Fibroblast of mammary gland (primary cell): Measurements from ENCODE around the gene STXBP6.
A peak's percentile ranks its signal among the peaks of the same experiment; 100 is the strongest.

Experiments
- DNase-seq: peaks from one replicate; pipeline ENCODE4 v3.0.0-alpha.2; 2010; ENCODE audit warnings: low read depth
- H3K4me3 ChIP-seq: 2 replicates; pipeline ENCODE4 v1.5.1; 2011; ENCODE audit warnings: low read depth, mild to moderate bottlenecking, low read length, moderate library complexity; ENCODE audit not compliant: control insufficient read depth
- TF ChIP-seq, protein P1 (sequence below): conservative IDR thresholded peaks from 2 replicates; pipeline ENCODE4 v1.5.1; 2011; ENCODE audit warnings: low read depth, low read length, inconsistent platforms; ENCODE audit not compliant: control insufficient read depth, insufficient read depth

Gene STXBP6

DNA sequence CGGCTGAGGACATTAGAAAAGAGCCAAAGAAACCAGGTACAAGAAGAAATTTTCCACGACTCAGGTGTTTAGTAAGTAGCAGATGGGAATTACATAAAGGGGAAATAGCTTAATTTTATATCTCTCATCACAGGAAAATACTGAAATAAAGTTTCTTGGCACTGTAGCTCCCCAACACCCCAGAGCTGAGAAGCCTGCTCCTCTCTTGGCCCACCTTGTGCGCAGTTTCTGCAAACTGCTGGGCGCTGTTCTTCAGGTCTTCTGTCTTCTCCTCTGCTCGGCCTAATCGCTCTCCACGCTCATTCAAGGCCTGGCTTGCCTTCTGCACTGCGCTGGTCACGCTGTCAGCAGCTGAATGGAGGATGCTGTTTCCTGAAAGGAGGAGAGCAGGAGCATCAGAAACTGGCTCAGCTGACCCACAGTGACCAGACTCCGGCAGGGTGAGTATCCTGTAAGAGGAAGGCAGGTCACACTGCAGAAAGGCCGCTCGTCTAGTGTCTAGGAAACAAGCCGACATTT, 231.1 kb downstream of the STXBP6 start:
- DNase-seq = no peak
- TF ChIP-seq, protein P1, sequence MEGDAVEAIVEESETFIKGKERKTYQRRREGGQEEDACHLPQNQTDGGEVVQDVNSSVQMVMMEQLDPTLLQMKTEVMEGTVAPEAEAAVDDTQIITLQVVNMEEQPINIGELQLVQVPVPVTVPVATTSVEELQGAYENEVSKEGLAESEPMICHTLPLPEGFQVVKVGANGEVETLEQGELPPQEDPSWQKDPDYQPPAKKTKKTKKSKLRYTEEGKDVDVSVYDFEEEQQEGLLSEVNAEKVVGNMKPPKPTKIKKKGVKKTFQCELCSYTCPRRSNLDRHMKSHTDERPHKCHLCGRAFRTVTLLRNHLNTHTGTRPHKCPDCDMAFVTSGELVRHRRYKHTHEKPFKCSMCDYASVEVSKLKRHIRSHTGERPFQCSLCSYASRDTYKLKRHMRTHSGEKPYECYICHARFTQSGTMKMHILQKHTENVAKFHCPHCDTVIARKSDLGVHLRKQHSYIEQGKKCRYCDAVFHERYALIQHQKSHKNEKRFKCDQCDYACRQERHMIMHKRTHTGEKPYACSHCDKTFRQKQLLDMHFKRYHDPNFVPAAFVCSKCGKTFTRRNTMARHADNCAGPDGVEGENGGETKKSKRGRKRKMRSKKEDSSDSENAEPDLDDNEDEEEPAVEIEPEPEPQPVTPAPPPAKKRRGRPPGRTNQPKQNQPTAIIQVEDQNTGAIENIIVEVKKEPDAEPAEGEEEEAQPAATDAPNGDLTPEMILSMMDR = no peak
- H3K4me3 ChIP-seq = no peak overlapping the region

DNA sequence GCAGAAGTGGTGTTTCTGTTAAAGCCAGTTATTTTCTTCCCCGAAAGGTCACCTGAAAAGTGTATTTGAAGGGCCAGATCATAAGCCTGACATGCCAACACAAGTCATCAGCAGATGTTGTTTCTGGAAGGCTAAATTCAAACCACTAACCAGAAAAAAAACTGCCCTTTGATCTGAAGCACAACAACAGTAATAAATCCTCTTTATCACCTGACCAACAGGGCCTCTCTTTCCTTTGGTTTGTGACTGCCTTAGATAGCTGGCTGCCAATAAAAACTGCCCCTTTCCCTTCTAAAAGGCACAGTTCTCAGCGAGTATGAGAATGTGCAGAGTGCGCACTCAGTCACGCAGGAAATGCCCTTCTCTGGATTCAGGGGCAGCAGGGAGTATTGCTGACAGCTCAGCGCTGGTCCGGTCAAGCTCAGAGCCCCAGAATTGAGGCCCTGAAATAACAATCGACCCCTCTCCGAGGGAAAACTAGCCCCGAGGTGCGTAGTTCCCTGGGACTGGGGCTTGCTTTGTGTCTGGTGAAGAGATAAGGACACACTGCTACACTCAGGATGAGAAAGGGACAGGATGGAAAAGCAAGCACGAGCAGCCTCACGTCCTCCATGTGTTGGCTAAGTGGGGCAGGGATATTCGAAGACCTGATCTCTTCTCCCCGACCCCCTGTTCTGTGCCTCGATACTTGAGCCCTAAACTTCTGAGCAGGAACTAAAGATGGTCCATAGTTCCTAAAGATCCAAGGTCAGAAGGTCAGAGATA, 231.7 kb downstream of the STXBP6 start:
- H3K4me3 ChIP-seq = no peak overlapping the region
- TF ChIP-seq, protein P1 = no peak
- no peak for DNase-seq

DNA sequence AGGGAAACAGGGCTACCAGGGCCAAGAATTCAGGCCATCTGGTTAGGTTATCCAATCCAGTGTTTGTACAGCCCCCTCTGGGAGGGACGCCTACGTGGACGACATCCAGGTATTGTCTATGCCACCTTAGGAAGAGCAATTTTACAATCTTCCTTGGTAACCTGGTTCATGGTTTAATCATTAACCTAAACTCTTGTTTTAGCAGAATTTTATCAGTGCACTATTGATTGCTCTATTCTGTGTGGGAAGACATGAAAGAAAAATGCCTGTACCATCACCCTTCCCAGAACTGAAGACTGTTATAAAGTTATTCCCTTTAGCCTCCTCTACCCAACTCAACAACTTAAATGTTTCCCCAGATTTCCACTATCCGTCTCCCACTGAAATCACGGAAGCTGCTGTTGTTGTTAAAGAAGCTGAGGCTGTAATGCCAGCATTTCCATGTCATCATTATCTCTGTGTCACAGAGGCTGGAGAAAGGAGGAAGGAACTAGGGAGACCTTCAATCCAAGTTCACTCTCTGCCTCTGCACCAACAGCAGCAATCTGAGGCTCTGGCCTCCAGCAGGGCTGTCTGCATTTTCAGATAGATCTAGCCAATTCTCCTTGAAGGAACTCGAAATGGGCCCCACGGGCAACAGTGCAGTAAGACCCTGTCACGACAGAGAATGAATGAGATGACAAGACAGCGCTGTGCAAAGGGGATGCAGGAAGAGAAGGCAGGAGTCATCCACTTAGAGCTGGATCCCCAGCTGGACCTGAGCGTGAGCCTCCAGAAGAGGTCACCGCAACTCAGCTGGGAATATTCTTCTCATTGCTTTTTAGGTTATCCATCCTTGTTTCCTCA, 232.5 kb downstream of the STXBP6 start:
- TF ChIP-seq, protein P1 = peak; percentile 34
- DNase-seq = peak; percentile 46
- no peak overlapping the region for H3K4me3 ChIP-seq

DNA sequence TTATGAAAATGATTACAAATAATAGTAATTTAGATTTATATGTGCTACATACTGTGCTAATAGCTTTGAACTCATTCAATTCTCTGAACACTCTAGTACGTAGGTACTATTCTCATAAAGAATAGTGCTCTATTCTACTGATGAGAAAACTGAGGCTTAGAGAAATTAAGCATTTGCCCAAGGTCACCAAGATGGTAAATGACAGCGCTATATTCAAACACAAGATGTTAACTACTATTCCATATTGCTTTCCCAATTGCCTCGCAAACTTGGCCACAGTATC, 233.1 kb downstream of the STXBP6 start:
- H3K4me3 ChIP-seq = no peak overlapping the region
- DNase-seq = no peak

DNA sequence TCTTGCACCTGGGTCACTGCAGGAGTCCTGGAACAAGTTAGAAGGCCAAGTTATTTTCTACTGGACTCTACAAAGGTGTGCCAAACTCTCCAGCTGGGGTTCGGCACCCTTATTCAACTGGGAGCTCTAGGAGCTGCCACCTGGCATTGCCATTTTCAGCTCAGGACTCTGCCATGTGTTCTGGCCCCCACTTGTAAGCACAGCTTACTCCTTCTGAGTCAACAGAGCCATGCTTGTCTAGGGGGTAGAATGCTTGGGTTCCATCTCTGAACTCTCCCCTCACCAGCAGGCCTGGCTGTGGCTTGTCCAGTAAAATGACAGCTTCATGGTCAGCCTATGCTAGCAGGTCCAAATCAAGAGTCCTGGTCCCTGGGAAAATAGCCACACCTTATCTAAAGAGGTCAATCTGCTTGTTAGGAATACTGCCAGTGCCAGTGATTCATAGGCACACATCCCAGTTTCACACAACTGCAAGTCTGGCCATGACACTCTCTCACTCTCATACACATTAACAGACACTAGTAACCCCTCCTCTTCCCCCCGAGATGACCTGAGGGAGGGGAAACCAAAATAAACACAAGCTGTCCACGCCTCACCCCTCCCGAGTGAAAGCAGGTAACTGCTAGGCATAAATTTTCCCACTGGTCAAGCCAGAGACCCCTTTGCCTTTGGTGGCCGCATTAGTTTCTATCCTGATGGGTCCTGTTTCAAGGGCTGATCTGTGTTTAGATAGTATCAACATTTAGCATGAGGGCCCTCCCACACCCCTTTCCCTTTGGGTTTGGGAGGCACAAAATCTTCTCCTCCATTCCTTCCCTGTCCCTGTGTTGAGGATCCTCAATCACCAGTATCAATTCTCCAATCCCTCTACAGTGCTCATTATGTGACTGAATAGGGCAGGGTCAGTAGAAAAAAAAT, 233.7 kb downstream of the STXBP6 start:
- DNase-seq = peak; percentile 34
- TF ChIP-seq, protein P1 = no peak
- H3K4me3 ChIP-seq = no peak overlapping the region

More for the DNA sequence above, 233.1 kb downstream of the STXBP6 start:
- TF ChIP-seq, protein P1 = no peak

DNA sequence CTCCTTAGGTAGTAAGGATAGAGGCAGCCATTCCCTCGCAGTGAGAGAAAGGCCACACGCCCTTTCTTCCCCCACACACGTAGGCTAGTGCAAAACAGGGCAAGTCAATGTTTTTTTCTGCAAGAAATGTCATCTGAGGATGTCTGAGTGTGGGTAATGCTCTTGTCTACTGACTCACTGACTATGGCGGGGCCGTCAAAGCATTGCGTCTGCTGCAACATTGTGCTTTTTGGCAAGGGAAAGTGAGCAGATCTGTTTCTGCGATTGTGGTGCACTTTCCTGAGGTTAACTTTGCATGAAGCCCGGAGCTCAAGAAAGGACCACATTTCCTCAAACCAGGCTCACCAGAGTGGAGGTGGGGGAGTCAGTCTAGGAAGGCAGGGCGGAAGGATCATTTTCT, 234.4 kb downstream of the STXBP6 start:
- no peak overlapping the region for H3K4me3 ChIP-seq
- TF ChIP-seq, protein P1 = no peak
- no peak for DNase-seq
